ENCODE results near the gene CPE. TPM values are rescaled to one million over a fixed set of nuclear protein-coding genes. Genes with fewer than 3 reads are reported as not detected.

CPE gene
- total RNA-seq, 4 donors from 2014 or later = 7.5 to 29.1 (median 12.3) TPM

GRCh38 chr4:165541851-165542459 lies 163.1 kb downstream of the CPE start:
- TF ChIP-seq EP300 (IDR thresholded peaks at IDR 0.05; ENCODE audit: low read depth) (no peak), CTCF (IDR thresholded peaks at IDR 0.05) (no peak), POLR2A (IDR thresholded peaks at IDR 0.05) (no peak), POLR2AphosphoS5 (IDR thresholded peaks at IDR 0.05) (no peak)
- Histone ChIP-seq H3K36me3 (no peaks in the 10 kb centered on the region), H3K27me3 (no peaks in the 10 kb centered on the region), H3K9me3 (no peaks in the 10 kb centered on the region), H3K4me3 (no peak overlapping the region), H3K27ac (no peak overlapping the region), H3K4me1 (peaks cover 0 to 3% (median 0%) of the 10 kb centered on the region in 4 donors)
- no peak for DNase-seq
- intact Hi-C loops (cut with DNase I; ENCODE audit: low total_unique reads) = no loop called here
- in situ Hi-C loops (cut with MboI; ENCODE audit: low pct_ligation_motif_present in 1 of 4, low pct_unique_long_range_greater_than_20kb in 1 of 4, low sequenced_read_pairs in 3 of 4) = loop anchor here in 1 of 4 donors (25.0 kb wide), 1 partner anchor 545 kb away; no protein-coding TSS in a partner anchor
- WGBS, 2 donors (ENCODE audit: low coverage in 1 of 2) = 81 to 87% methylated on average over 5 to 10 of the region's 10 CpGs

GRCh38 chr4:165542476-165542875 lies 163.7 kb downstream of the CPE start:
- no peak overlapping the region for H3K27ac ChIP-seq
- in situ Hi-C loops (cut with MboI; ENCODE audit: low pct_ligation_motif_present in 1 of 4, low pct_unique_long_range_greater_than_20kb in 1 of 4, low sequenced_read_pairs in 3 of 4) (loop anchor here in 1 of 4 donors (25.0 kb wide), 1 partner anchor 545 kb away; no protein-coding TSS in a partner anchor), intact Hi-C loops (cut with DNase I; ENCODE audit: low total_unique reads) (no loop called here)
- DNase-seq = no peak
- H3K27me3 ChIP-seq = no peaks in the 10 kb centered on the region
- no peaks in the 10 kb centered on the region for H3K36me3 ChIP-seq
- TF ChIP-seq CTCF (IDR thresholded peaks at IDR 0.05) = no peak
- no peak for TF ChIP-seq POLR2AphosphoS5 (IDR thresholded peaks at IDR 0.05)
- no peak for TF ChIP-seq EP300 (IDR thresholded peaks at IDR 0.05; ENCODE audit: low read depth)
- no peak for TF ChIP-seq POLR2A (IDR thresholded peaks at IDR 0.05)
- no peaks in the 10 kb centered on the region for H3K9me3 ChIP-seq
- 42 to 62% methylated on average over 2 of the region's 2 CpGs for WGBS, 2 donors (ENCODE audit: low coverage in 1 of 2)
- peaks cover 0 to 3% (median 0%) of the 10 kb centered on the region in 4 donors for H3K4me1 ChIP-seq
- H3K4me3 ChIP-seq = no peak overlapping the region

Small RNA genes within 50 kb of the gene (small RNA-seq; reads per million reads assigned to genes)
- gene MIR578 (0 to 0.55 (median 0.16) reads per million in 4 donors), gene SCGB1D5P (0 reads per million in 4 donors)

Other genes starting within 250 kb of the CPE start
- 10 to 100 TPM in 2 of 4 donors, 1 to 10 TPM in 2; 9.2 to 19.8 (median 12.0) TPM for gene KLHL2, start 171.4 kb upstream of the CPE start, total RNA-seq
- gene MSMO1, start 51.3 kb upstream of the CPE start, total RNA-seq = 10 to 100 TPM; 30.3 to 58.0 (median 36.5) TPM

Data from transverse colon (tissue), 4 donors.